ENCODE data around the gene TRIM22. TPM values are rescaled to one million over a fixed set of nuclear protein-coding genes. Genes with fewer than 3 reads are reported as not detected.

TRIM22 gene
- total RNA-seq, 1 donor from 2014 or later = 32.7 TPM

- TF ChIP-seq POLR2A (IDR thresholded peaks at IDR 0.05) (no peak), POLR2AphosphoS5 (IDR thresholded peaks at IDR 0.05; ENCODE audit: insufficient read depth in 1 of 2, low read depth in 1 of 2) (no peak)
- Histone ChIP-seq H3K9me3 (no peaks in the 10 kb centered on the region), H3K4me1 (no peaks in the 10 kb centered on the region), H3K4me3 (no peak overlapping the region), H3K36me3 (no peaks in the 10 kb centered on the region), H3K27me3 (no peaks in the 10 kb centered on the region), H3K27ac (no peak overlapping the region)
- intact Hi-C loops (cut with DNase I) = loop anchor here (10.0 kb wide), 1 partner anchor 72 kb away; no protein-coding TSS in a partner anchor
- DNase-seq (ENCODE audit: extremely low spot score in 2 of 2) = no peak
Measured at GRCh38 chr11:5726351-5726750, 36.8 kb downstream of the TRIM22 start.

- Histone ChIP-seq H3K9me3 (no peaks in the 10 kb centered on the region), H3K27ac (no peak overlapping the region), H3K27me3 (no peaks in the 10 kb centered on the region), H3K4me1 (no peaks in the 10 kb centered on the region), H3K36me3 (no peaks in the 10 kb centered on the region), H3K4me3 (no peak overlapping the region)
- DNase-seq (ENCODE audit: extremely low spot score in 2 of 2) = no peak
- TF ChIP-seq POLR2AphosphoS5 (IDR thresholded peaks at IDR 0.05; ENCODE audit: insufficient read depth in 1 of 2, low read depth in 1 of 2) (no peak), POLR2A (IDR thresholded peaks at IDR 0.05) (no peak), CTCF (IDR thresholded peaks at IDR 0.05) (no peak)
- intact Hi-C loops (cut with DNase I) = loop anchor here (10.0 kb wide), 1 partner anchor 73 kb away; no protein-coding TSS in a partner anchor
Measured at GRCh38 chr11:5727691-5728090, 38.1 kb downstream of the TRIM22 start.

GRCh38 chr11:5736396-5736795 is 46.8 kb downstream of the TRIM22 start, which contains the start of gene OR56B1:
TSS of gene OR56B1 (plus strand) at chr11:5736448. CDS start at chr11:5736517, 69 bp downstream.
- Histone ChIP-seq H3K27me3 (no peaks in the 10 kb centered on the region), H3K4me1 (no peaks in the 10 kb centered on the region), H3K36me3 (no peaks in the 10 kb centered on the region), H3K27ac (no peak within 1 kb of the TSS), H3K4me3 (no peak within 1 kb of the TSS), H3K9me3 (no peaks in the 10 kb centered on the region)
- DNase-seq (ENCODE audit: extremely low spot score in 2 of 2) = no peak
- no peak for TF ChIP-seq POLR2A (IDR thresholded peaks at IDR 0.05)
- no peak for TF ChIP-seq CTCF (IDR thresholded peaks at IDR 0.05)
- TF ChIP-seq POLR2AphosphoS5 (IDR thresholded peaks at IDR 0.05; ENCODE audit: insufficient read depth in 1 of 2, low read depth in 1 of 2) = no peak
- intact Hi-C loops (cut with DNase I) = no loop called here

- Histone ChIP-seq H3K9me3 (no peaks in the 10 kb centered on the region), H3K4me3 (no peak overlapping the region), H3K36me3 (no peaks in the 10 kb centered on the region), H3K4me1 (no peaks in the 10 kb centered on the region), H3K27me3 (no peaks in the 10 kb centered on the region), H3K27ac (no peak overlapping the region)
- intact Hi-C loops (cut with DNase I) = no loop called here
- DNase-seq (ENCODE audit: extremely low spot score in 2 of 2) = no peak
- no peak for TF ChIP-seq POLR2A (IDR thresholded peaks at IDR 0.05)
- no peak for TF ChIP-seq POLR2AphosphoS5 (IDR thresholded peaks at IDR 0.05; ENCODE audit: insufficient read depth in 1 of 2, low read depth in 1 of 2)
- no peak for TF ChIP-seq CTCF (IDR thresholded peaks at IDR 0.05)
Measured at GRCh38 chr11:5737091-5737490, 47.5 kb downstream of the TRIM22 start.

- no peaks in the 10 kb centered on the region for H3K36me3 ChIP-seq
- no peak overlapping the region for H3K27ac ChIP-seq
- intact Hi-C loops (cut with DNase I) = no loop called here
- H3K9me3 ChIP-seq = no peaks in the 10 kb centered on the region
- no peaks in the 10 kb centered on the region for H3K4me1 ChIP-seq
- H3K4me3 ChIP-seq = no peak overlapping the region
- no peak for DNase-seq (ENCODE audit: extremely low spot score in 2 of 2)
- no peaks in the 10 kb centered on the region for H3K27me3 ChIP-seq
- TF ChIP-seq CTCF (IDR thresholded peaks at IDR 0.05) (no peak), POLR2AphosphoS5 (IDR thresholded peaks at IDR 0.05; ENCODE audit: insufficient read depth in 1 of 2, low read depth in 1 of 2) (no peak)
Measured at GRCh38 chr11:5737670-5738392, 48.2 kb downstream of the TRIM22 start.

All from vagina (tissue), 2 donors.